ENCODE measurements around the gene LAP3.
"Not testable (repeated sequence)": the region's sequence is repeated elsewhere in the genome, so short reads cannot be mapped to it uniquely, and the experiment has no call there.

The LAP3 gene

DNA sequence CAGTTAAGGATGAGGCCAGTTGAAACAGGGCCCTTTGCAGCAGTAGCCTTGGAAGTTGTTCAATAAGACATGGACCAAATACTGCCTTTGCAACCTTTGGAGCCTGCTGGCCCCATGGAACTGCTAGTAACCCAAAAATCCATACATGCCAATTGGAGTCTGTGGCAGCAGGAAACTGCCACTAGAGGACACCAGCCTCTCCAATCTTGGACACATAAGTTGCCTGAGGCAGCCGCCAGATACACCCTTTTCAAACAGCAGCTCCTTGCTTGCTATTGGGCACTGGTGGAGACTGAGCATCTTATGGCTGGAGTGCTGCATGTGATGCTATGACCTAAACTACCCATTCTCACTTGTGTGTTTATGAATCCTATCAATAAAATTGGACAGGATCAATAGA lies 14.8 kb upstream of the LAP3 start:
- no peak for DNase-seq

DNA sequence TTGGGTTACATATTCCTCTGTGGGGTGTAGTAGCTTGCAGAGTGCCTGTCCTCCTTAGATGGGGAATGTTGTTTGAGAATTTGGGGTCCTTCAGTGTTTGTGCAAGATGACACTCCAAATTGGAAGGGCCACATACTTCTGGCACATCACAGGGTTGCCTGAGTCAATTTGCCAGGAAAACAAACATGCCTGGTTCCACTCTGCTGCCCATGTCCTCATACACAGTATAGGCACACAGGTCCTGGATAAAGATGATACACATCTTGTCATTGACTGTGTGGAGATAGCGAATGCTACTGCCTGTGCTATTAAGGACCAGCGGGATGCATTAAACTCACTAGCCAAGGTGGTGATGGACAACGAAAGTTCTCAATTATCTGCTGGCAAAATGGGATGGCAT lies 11.2 kb upstream of the LAP3 start:
- no peak for DNase-seq

- no peak for DNase-seq
Measured at GRCh38 chr4:17567271-17567670, 9.7 kb upstream of the LAP3 start.

DNA sequence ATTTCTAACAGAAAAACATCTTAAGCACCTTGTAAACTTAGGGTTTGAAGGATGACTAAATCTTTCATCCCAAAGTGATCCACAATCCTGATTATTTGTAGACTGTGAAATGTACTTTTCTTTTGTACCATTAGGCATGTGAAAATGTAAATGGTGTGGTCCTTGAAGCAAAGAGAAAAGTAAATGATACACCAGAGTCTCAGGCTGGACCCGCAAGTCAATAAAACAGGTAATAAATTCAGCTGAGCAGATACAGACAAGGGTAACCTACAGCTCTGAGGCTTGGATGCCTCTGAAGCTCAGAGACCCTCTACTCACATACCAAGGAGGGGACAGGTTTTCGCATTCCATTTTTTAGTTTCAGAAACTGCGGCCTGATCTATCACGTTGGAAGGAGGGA lies 2.8 kb upstream of the LAP3 start:
- no peak for DNase-seq

DNA sequence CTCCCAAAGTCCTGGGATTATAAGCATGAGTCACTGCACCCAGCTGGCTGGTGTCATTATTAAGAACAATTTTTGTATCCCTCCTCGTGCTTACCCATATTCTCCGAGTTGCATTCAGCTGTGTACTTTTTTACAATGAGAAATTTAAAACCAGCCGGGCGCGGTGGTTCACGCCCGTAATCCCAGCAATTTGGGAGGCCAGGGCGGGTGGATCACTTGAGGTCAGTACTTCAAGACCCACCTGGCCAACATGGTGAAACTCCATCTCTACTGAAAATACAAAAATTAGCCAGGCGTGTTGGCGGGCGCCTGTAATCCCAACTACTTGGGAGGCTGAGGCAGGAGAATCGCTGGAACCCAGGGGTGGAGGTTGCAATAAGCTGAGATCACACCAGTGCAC lies 1.8 kb upstream of the LAP3 start:
- not testable (repeated sequence) for DNase-seq

GRCh38 chr4:17577665-17578481 lies 875 bp downstream of the LAP3 start:
- DNase-seq: no peak

- no peak for DNase-seq
Measured at GRCh38 chr4:17578482-17578891, 1.5 kb downstream of the LAP3 start.

DNA sequence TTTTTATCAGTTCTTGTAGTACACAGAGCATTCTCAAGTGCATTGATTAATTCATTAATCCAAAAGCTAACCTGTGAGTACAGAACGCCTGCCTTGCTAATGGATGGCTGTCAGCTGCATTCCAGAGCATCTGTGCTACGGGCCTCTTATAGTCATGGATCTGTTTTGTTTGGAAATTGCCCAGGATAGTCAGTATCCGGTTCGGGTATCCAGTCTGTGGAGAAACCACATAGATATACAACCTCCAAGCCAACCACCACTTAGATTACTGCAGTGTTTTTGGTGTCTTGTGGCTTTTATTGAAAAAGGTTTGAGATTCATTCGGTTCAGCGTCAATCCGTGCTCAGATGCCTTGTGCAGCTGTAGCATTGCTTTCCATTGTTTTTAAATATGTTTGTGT lies 4.0 kb downstream of the LAP3 start:
- DNase-seq: no peak

DNA sequence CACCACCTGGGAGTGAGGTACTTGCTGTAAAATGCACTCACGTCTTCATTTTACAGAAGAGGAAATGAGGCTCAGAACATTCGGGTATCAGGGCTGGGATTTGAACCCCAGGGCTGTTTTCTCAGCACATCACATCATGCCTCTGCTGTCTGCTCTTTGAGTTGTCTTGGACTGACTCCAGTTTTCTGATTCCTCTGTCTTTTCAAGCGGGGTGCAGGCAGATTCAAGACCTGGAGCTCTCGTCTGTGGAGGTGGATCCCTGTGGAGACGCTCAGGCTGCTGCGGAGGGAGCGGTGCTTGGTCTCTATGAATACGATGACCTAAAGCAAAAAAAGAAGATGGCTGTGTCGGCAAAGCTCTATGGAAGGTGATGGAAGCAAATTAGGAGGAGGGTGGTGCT lies 6.3 kb downstream of the LAP3 start:
- DNase-seq: no peak

DNA sequence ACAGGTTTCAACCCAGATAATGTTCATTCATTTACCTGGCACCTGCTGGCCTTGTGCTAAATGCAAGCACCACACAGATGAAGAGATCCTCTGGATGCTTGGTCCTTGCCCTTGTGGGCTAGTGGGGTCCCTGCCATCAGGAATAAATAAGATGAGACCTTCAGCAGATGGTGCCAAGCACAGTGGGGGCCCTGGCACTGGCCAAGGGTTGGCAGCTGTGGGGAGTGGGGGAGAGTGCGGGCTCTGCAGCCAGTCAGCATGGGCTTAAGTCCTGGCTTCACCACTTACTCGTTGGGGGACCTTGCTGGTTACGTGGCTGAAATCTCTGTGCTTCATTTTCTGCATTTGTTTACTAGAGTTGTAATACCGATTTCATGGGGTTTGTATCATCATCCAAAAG lies 6.9 kb downstream of the LAP3 start:
- DNase-seq: no peak

DNA sequence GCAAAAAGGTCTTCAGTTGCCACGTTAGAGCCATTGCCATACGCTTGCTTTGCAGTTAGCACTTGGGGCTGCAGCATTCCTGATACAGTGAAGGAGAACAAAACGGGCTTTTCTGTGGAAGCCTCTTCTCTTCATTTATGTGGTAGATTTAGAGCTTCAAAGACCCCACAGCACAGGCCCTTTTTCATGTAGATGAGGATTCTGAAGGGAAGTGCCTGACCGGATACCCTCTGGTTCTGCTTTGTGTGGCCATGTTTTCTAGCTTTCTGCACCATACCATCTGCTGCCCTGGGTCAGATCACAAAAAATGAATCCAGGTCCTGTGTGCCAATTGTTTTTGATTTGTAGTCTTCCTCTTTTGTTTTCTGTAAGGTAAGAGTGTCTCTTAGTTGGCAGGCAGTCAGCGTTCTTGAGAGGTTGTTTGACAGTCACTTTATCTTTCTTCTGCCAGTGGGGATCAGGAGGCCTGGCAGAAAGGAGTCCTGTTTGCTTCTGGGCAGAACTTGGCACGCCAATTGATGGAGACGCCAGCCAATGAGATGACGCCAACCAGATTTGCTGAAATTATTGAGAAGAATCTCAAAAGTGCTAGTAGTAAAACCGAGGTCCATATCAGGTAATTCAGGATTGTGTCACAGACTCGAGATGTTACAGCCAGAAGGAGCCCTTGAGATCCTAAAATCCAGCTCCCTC lies 7.7 kb downstream of the LAP3 start:
- no peak for DNase-seq

- DNase-seq: no peak
Measured at GRCh38 chr4:17587094-17587822, 10.3 kb downstream of the LAP3 start.

DNA sequence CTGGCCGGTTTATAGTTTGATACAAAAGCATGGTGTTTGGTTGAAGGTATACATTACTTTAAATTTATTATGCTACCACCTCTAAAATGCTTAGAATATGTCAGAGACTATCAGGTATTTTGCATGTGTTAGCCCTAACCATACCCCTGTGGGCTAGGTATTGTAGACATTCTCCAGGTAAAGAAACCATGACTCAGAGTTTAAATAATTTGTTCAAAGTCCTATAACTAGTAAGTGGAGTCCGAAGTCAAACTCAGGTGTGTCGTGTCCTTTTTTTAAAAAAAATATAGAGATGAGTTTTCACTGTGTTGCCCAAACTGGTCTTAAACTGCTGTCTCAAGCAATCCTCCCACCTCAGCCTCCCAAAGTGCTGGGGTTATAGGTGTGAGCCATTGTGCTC lies 12.4 kb downstream of the LAP3 start:
- no peak for DNase-seq

GRCh38 chr4:17595471-17596005 lies 18.5 kb downstream of the LAP3 start:
- no peak for DNase-seq

- DNase-seq: no peak
Measured at GRCh38 chr4:17597517-17597916, 20.5 kb downstream of the LAP3 start.

- DNase-seq: no peak
Measured at GRCh38 chr4:17599826-17600225, 22.8 kb downstream of the LAP3 start.

- DNase-seq: no peak
Measured at GRCh38 chr4:17605236-17605635, 28.2 kb downstream of the LAP3 start.

- DNase-seq: no peak
Measured at GRCh38 chr4:17613761-17614415, 36.9 kb downstream of the LAP3 start.

GRCh38 chr4:17614416-17615299 lies 37.7 kb downstream of the LAP3 start, which contains the start of gene MED28:
Gene MED28 (plus strand): TSS chr4:17614641. CDS start chr4:17614655, 14 bp downstream.
- DNase-seq: peak; percentile 85

DNA sequence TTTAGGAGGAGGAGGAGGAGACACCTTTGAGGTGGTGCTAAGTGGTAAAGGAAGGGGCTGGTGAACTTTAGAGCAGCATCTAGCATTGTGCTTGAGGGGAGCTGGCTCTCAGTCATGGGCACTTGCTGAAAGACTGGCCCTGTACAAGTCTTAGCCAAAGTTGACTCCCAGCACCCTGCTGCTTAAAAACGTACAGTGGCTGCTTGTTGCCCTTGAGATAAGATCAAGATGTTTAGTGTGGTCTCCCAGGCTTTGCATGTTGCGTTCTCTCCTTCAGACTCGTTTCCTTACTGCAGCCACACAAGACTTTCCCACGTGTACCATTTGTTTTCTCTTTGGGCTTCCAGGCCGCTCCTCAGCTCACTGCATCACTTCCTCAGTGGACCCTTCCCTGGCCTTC lies 39.3 kb downstream of the LAP3 start:
- DNase-seq: no peak

DNA sequence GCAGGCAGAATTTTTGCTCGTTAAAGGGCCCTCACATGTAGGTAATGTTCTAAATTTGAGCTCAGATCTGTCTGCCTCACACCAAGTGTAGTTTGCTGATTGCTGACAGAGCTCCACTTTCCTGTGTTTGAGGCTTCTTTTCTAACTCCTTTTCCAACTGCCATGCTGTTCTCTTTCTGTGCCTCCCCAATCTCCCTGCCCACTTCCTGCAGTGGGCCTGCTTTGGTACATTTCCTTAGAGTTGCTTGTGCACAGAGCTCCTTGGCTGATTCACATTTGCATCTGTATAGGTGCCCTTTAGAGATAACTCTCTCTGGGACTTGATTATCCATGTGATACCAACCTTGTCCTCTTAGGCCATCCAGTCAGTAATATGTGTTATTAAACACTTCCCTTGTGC lies 41.9 kb downstream of the LAP3 start:
- DNase-seq: no peak

Data from GOT3 (cell line).